GM19455 (cell line): ENCODE data around the gene ELP2.
"Not testable (repeated sequence)": the region's sequence is repeated elsewhere in the genome, so short reads cannot be mapped to it uniquely, and the experiment has no call there.

ENCODE experiments used
- ATAC-seq: cut with Tn5 transposase; IDR thresholded peaks from one replicate; pipeline ENCODE4 v1.9.1; 2021; ENCODE audit not compliant: unreplicated experiment

Gene ELP2

GRCh38 chr18:36155851-36156757 is 26.4 kb downstream of the ELP2 start:
- no peak for ATAC-seq

- no peak for ATAC-seq
Observed at GRCh38 chr18:36157441-36157840, 27.7 kb downstream of the ELP2 start.

- no peak for ATAC-seq
Observed at GRCh38 chr18:36158266-36158867, 28.7 kb downstream of the ELP2 start.

GRCh38 chr18:36160959-36161371 is 31.3 kb downstream of the ELP2 start:
- no peak for ATAC-seq

GRCh38 chr18:36162981-36163380 is 33.3 kb downstream of the ELP2 start:
- no peak for ATAC-seq

- ATAC-seq, result no peak
Observed at GRCh38 chr18:36167692-36168218, 38.1 kb downstream of the ELP2 start.

GRCh38 chr18:36168296-36168695 is 38.6 kb downstream of the ELP2 start:
- not testable (repeated sequence) for ATAC-seq

GRCh38 chr18:36169938-36170337 is 40.2 kb downstream of the ELP2 start:
- no peak for ATAC-seq

- ATAC-seq, result no peak
Observed at GRCh38 chr18:36175481-36175880, 45.8 kb downstream of the ELP2 start.

GRCh38 chr18:36176177-36176584 is 46.5 kb downstream of the ELP2 start:
- ATAC-seq, result no peak

- ATAC-seq, result no peak
Observed at GRCh38 chr18:36176711-36177110, 47.0 kb downstream of the ELP2 start.

- ATAC-seq, result no peak
Observed at GRCh38 chr18:36177913-36178312, 48.2 kb downstream of the ELP2 start.

GRCh38 chr18:36179562-36180355 is 50.1 kb downstream of the ELP2 start:
- ATAC-seq, result no peak

- ATAC-seq, result no peak
Observed at GRCh38 chr18:36181441-36181840, 51.7 kb downstream of the ELP2 start.

GRCh38 chr18:36181898-36182506 is 52.3 kb downstream of the ELP2 start:
- no peak for ATAC-seq

GRCh38 chr18:36183033-36183432 is 53.3 kb downstream of the ELP2 start:
- ATAC-seq, result no peak

- ATAC-seq, result no peak
Observed at GRCh38 chr18:36183987-36184386, 54.3 kb downstream of the ELP2 start.

- ATAC-seq, result no peak
Observed at GRCh38 chr18:36185157-36185556, 55.5 kb downstream of the ELP2 start.

GRCh38 chr18:36185901-36186460 is 56.3 kb downstream of the ELP2 start:
- no peak for ATAC-seq

- no peak for ATAC-seq
Observed at GRCh38 chr18:36186461-36187192, 56.9 kb downstream of the ELP2 start.
